ENCODE measurements around the gene SLC27A5. TPM values are rescaled to one million over a fixed set of nuclear protein-coding genes. Genes with fewer than 3 reads are reported as not detected.
A peak's percentile ranks its signal among the peaks of the same experiment; 100 is the strongest.

SLC27A5 gene
- total and polyA plus RNA-seq, 2 donors (not counting 3 experiments of a cell fraction or from before 2014, with no cell fraction given): 7.1 to 16.0 TPM

DNA sequence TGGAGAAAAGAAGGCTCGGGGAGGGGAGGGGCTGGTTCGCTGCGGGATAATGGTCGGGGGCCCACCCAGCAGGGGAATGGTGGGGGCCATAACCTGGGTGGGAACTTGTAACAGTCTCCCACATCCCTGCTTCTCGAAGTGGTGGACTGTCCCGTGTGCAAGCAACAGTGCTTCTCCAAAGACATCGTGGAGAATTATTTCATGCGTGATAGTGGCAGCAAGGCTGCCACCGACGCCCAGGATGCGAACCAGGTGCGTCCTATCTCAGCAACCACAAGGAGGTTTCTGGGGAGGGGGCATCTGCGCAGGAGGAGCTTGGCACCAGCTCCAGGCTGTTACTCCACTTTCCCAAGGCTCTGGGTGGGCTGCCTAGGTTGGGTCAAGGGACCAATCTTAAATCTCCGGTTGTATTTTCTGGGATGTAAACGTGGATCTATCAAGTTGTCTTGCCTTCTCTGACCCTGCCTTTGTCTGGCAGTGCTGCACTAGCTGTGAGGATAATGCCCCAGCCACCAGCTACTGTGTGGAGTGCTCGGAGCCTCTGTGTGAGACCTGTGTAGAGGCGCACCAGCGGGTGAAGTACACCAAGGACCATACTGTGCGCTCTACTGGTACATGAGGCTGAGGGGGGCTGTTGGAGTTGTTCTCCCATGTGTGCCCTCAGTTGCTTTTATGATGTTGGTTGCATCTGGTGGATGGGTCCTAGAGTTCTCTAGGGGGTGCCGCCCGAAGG is 33.7 kb upstream of the SLC27A5 start:
- H3K4me3 ChIP-seq (replicated peaks in 1 of 3; ENCODE audit: insufficient read depth in 1 of 3, low read depth in 1 of 3, low read length in 3 of 3): peak overlapping the region; percentile 82 to 94 (median 85)
- peaks cover 2% of the 10 kb centered on the region in 2 experiments for H3K27me3 ChIP-seq (ENCODE audit: control insufficient read depth in 2 of 2, insufficient read depth in 2 of 2, low read length in 2 of 2)
- TF ChIP-seq JUN (IDR thresholded peaks at IDR 0.05; ENCODE audit: borderline replicate concordance, insufficient read depth, insufficient read length, low read depth): no peak
- no peak for TF ChIP-seq POLR2AphosphoS5 (IDR thresholded peaks at IDR 0.05; ENCODE audit: insufficient read depth, low read depth, low read length)
- TF ChIP-seq, protein P1, sequence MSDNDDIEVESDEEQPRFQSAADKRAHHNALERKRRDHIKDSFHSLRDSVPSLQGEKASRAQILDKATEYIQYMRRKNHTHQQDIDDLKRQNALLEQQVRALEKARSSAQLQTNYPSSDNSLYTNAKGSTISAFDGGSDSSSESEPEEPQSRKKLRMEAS (IDR thresholded peaks at IDR 0.05; ENCODE audit: insufficient read depth, insufficient read length): no peak
- TF ChIP-seq GATA2 (IDR thresholded peaks at IDR 0.05; ENCODE audit: insufficient read depth, insufficient read length, low read depth, low read length): no peak
- TF ChIP-seq, protein P2, sequence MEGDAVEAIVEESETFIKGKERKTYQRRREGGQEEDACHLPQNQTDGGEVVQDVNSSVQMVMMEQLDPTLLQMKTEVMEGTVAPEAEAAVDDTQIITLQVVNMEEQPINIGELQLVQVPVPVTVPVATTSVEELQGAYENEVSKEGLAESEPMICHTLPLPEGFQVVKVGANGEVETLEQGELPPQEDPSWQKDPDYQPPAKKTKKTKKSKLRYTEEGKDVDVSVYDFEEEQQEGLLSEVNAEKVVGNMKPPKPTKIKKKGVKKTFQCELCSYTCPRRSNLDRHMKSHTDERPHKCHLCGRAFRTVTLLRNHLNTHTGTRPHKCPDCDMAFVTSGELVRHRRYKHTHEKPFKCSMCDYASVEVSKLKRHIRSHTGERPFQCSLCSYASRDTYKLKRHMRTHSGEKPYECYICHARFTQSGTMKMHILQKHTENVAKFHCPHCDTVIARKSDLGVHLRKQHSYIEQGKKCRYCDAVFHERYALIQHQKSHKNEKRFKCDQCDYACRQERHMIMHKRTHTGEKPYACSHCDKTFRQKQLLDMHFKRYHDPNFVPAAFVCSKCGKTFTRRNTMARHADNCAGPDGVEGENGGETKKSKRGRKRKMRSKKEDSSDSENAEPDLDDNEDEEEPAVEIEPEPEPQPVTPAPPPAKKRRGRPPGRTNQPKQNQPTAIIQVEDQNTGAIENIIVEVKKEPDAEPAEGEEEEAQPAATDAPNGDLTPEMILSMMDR (IDR thresholded peaks at IDR 0.05; ENCODE audit: extremely low read depth in 1 of 2, insufficient read depth in 1 of 2, low read depth in 1 of 2, low read length in 2 of 2): no peak
- TF ChIP-seq FOS (IDR thresholded peaks at IDR 0.05; ENCODE audit: borderline replicate concordance, insufficient read depth, low read length): no peak
- TF ChIP-seq POLR2A (IDR thresholded peaks at IDR 0.05; ENCODE audit: low read depth, low read length): no peak
- no peak for TF ChIP-seq MYC (IDR thresholded peaks at IDR 0.05; ENCODE audit: low read depth, low read length)
- TF ChIP-seq EZH2 (IDR thresholded peaks at IDR 0.05; ENCODE audit: borderline replicate concordance, low read depth, low read length, severe bottlenecking): no peak
- peaks cover 50% of the 10 kb centered on the region for H3K79me2 ChIP-seq (ENCODE audit: control insufficient read depth, insufficient read depth, low read length)
- no peak overlapping the region for H2AFZ ChIP-seq (ENCODE audit: low read depth, low read length)
- peaks cover 4% of the 10 kb centered on the region for H4K20me1 ChIP-seq (replicated peaks; ENCODE audit: control insufficient read depth, extremely low read depth, insufficient read depth, low read length)
- peak overlapping the region; percentile 44 for H3K4me2 ChIP-seq (ENCODE audit: insufficient read depth, low read length)
- intact Hi-C loops (cut with micrococcal nuclease) (no loop called here), dilution Hi-C loops (cut with MboI; ENCODE audit: extremely low pct_ligation_motif_present, low sequenced_read_pairs) (no loop called here)
- BruUV-seq (replicated peaks): TSS peak; percentile 17
- peak overlapping the region; percentile 34 for H3K27ac ChIP-seq (ENCODE audit: insufficient read depth, low read depth, low read length)
- FAIRE-seq (peak; percentile 8), DNase-seq (ENCODE audit: low read depth, low spot score) (no peak)
- H3K36me3 ChIP-seq (ENCODE audit: control insufficient read depth in 2 of 2, extremely low read depth in 1 of 2, insufficient read depth in 2 of 2, low read length in 2 of 2): peaks cover 5 to 32% of the 10 kb centered on the region in 2 experiments
- H3K9ac ChIP-seq (replicated peaks; ENCODE audit: extremely low read depth, insufficient read depth, low read length): peak overlapping the region; percentile 71
- ChIA-PET POLR2A (interaction anchor here (0.6 to 1.8 kb wide), 2 partner anchors 11 to 26 kb away, joined by 6 read pairs; partner anchors contain the start of gene ZBTB45), CTCF (interaction anchor here (1.2 to 3.2 kb wide), 4 partner anchors 9 to 36 kb away, joined by 3 to 25 read pairs (median 12); partner anchors contain the start of genes CHMP2A and ZBTB45)
- peaks cover 15% of the 10 kb centered on the region for H3K4me1 ChIP-seq (ENCODE audit: control insufficient read depth, extremely low read depth, insufficient read depth, low read length)
- H3K9me1 ChIP-seq (replicated peaks; ENCODE audit: control insufficient read depth, extremely low read depth, insufficient read depth, low read length): no peaks in the 10 kb centered on the region
- no peaks in the 10 kb centered on the region for H3K9me3 ChIP-seq (replicated peaks; ENCODE audit: control insufficient read depth, insufficient read depth, low read length)

Data from endothelial cell of umbilical vein (primary cell).